T-helper 9 cell (primary cell): ENCODE data around the gene CDKAL1.

Experiments used
- DNase-seq: peaks from one replicate; pipeline ENCODE4 v3.0.0-alpha.2; 2020

Gene CDKAL1

GRCh38 chr6:21158149-21158548 lies 623.9 kb downstream of the CDKAL1 start:
- no peak for DNase-seq

GRCh38 chr6:21158873-21159272 lies 624.6 kb downstream of the CDKAL1 start:
- no peak for DNase-seq

DNA sequence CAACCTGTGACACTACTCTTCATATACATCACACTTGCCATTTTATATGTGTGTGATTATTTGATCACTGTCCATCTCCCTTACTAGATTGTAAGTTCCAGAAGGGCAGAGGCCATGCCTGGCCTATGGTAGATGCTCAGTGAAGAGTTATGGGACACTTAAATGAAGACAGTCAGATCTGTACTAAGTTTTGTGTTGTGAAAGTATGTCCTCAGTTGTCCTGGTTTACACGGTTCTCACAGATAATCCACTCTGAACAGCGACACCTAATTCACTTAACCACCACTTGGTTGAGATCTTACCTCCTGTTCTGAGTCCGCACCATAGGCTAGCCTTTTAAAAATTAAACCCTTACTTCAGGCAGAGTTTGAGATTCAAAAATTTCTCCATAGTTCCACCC lies 625.2 kb downstream of the CDKAL1 start:
- DNase-seq = no peak

GRCh38 chr6:21161707-21162106 lies 627.5 kb downstream of the CDKAL1 start:
- DNase-seq = no peak

- no peak for DNase-seq
Measured at GRCh38 chr6:21163110-21163837, 629.0 kb downstream of the CDKAL1 start.

DNA sequence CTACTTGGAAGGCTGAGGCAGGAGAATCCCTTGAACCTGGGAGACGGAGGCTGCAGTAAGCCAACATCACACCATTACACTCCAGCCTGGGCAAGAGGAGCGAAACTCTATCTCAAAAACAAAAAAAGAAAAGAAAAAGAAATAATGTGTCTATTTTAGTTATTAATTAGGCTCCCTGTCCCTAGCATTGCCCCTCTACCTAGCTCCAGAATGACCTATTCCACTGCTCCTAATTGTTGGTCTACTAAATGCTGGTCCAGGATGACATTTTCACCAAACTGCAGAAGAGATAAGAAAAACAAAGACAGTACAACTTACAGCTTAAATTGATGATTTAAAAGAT lies 629.6 kb downstream of the CDKAL1 start:
- no peak for DNase-seq

DNA sequence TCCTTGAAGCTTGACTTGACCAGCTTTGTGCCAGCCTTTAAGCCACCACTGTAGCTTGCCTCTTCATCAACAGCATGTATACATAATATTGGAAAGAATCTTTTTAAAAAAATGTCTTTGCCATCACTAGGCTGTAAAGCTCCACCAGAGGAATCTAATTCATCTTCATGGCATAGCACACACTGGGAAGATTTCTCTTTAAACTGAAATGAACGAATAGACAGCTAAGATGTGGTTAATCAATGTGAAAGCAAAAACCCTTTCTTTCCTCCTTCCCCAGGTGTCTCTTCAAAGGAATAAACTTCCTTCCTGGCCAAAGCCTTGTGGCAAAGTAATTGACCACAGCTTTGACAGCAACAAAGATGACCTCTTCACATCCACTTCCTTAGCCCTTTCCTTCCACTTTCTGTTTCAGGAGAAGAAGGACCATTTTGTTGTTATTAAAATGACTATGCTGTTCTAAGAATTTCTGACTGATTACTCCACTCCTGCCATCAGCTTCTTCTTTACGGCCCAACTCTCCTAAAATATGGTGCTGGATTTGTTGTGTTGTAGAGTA lies 630.6 kb downstream of the CDKAL1 start:
- DNase-seq = no peak

GRCh38 chr6:21166754-21167153 lies 632.5 kb downstream of the CDKAL1 start:
- DNase-seq = no peak

DNA sequence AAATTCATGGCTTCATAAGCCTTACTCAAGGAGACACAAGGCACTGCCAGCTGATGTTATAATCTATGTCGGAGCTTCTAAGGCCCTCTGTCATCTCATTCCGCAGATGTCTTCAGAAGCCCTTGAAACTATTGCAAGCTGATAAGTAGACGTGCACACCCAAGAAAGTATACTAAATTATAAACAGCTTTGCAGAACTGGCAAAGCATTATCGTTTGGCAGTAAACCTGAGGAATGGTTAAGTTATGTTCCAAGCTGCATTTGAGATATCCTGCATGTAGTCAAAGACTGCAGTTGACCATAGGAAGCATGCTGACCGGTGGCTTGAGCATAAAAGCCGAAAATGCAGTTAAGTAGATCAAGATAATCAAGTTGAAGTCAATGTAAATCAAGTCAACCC lies 633.5 kb downstream of the CDKAL1 start:
- no peak for DNase-seq

- DNase-seq = no peak
Measured at GRCh38 chr6:21171801-21172200, 637.5 kb downstream of the CDKAL1 start.

GRCh38 chr6:21173031-21173430 lies 638.8 kb downstream of the CDKAL1 start:
- DNase-seq = no peak

DNA sequence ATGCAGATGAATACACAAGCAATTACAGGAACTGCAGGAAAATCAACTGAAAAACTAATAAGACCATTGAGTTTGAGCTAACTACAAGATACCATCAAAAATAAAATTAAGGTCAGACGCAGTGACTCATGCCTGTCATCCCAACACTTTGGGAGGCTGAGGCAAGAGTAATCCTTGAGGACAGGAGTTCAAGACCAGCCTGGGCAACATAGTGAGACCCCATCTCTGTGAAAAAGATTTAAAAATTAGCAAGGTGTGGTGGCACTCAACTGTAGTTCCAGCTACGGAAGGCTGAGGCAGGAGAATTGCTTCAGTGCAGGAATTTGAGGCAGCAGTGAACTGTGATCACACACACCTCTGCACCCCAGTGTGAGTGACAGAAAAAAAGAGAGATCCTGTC lies 639.4 kb downstream of the CDKAL1 start:
- no peak for DNase-seq

- DNase-seq = no peak
Measured at GRCh38 chr6:21176197-21176596, 641.9 kb downstream of the CDKAL1 start.

- DNase-seq = no peak
Measured at GRCh38 chr6:21180155-21180554, 645.9 kb downstream of the CDKAL1 start.

- no peak for DNase-seq
Measured at GRCh38 chr6:21180800-21181337, 646.6 kb downstream of the CDKAL1 start.

- no peak for DNase-seq
Measured at GRCh38 chr6:21181866-21182265, 647.6 kb downstream of the CDKAL1 start.

GRCh38 chr6:21182589-21182988 lies 648.3 kb downstream of the CDKAL1 start:
- no peak for DNase-seq

DNA sequence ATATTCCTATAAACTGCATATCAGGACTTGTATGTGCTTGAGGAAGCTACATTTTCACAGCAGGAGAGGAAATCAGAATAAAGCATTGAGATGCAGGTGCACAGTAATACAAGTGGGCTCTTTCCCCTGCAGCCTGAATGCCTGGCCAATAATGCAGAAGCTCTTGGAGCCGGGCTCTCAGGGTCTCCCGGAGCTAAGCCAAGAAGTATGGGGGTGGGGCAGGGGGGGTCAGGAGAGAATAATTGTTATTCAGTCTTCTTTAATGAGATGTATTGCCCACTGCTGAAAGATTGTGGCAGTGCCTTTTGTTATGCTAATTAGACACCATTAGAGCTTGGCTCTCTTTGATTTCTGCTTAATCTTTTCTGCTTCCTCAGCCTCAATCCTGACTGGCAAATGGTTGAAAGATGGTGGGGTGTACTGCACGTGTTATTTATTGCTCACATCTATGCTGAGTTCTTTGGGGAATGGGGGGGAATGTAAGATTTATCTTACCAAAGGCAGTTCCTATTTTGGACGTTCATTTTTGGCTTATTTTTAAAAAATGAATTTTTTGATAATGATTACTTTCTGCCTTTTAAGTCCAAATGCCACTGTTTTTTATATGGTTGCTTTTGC lies 651.7 kb downstream of the CDKAL1 start:
- no peak for DNase-seq

DNA sequence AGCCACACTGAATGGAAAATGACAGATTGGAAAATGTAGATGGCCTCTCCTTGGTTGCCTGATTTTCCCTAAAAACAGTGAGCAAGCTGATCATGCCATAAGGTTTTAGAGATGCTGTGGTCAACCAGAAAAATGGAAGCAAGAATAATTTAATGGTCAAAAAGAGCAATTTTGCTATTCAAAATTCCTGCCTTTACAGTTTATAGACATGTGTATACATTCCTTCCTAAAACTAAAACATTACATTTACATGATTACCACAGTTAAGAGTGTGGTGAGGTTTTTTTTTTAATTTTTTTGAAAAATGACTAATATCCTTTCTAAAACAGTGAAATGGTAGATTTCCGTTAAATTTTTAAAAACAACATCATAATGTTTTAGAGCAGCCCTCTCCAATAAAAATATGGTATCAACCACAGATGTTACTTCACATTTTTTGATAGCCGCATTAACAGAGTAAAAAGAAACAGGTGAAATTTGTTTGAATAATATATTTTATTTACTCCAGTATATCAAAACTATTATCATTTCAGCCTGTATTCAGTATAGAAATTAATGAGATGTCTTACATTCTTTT lies 652.3 kb downstream of the CDKAL1 start:
- DNase-seq = no peak

DNA sequence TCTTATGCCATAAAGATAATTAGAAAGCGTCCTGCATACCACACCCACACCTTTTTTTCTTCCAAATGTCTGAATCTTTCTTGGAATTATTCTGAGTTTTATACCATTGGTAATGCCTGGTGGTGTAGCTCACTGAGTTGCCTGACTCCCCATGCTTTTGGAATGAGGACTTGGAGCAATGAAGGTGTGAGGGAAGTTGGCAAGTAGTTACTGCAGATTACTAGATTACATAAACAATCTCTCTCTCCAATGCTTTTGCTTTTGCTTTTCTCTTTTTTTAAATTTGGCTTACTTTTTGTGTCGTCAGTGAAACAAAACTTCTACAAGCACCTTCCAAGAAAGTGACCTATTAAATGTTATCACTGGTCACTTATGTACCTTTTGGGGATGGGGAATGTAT lies 653.2 kb downstream of the CDKAL1 start:
- no peak for DNase-seq

DNA sequence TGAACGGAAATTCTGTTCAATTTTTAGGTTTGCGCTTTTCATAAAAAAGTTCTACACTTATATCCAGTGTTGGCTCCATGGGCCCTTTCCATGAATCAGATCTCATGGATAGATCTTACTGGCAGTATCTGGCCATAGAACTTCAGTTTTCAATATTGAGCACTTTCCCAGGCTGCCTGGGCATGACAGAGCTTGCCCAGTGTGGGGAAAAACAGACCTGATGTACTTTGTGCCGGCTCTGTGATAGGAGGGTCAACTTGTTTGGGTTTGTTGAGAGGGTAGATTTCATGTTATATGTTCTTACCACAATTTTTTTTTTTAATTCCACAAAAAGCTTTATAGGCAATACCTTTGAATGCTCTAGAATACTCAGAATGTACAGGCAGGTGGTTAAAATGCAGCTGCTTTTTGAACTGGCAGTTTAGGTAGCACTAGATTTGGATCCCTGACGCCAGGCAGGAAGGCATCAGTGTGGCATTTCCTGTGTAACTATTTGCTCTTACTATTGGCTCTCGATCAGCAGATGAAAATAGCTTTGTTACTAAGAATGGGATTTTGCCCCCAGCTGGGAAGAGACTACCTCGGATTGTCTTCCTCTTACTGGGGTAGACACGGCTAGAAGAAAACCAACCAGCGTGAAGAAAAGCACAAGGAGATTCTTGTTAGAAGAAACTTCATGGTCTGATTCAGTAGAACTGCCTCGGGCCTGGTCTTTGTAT lies 654.4 kb downstream of the CDKAL1 start:
- DNase-seq = no peak

DNA sequence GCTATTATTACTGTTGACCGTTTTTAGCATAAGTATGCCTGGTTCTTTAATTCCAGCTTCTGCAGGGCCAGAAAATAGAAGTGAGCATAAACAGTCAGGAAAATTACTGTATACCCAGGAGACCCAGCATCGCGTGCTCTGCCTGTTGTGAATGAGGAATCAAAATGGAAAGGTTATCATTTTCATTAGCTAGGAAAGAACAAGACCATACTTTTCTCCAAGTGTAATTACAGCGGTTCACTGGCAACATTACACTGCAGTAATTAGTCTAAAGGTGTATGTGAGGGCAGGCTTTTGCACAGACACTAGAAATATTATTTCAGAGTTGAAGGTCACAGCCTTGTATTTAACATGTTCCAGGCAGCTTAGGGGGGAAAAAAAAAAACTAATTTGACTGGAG lies 655.5 kb downstream of the CDKAL1 start:
- no peak for DNase-seq

DNA sequence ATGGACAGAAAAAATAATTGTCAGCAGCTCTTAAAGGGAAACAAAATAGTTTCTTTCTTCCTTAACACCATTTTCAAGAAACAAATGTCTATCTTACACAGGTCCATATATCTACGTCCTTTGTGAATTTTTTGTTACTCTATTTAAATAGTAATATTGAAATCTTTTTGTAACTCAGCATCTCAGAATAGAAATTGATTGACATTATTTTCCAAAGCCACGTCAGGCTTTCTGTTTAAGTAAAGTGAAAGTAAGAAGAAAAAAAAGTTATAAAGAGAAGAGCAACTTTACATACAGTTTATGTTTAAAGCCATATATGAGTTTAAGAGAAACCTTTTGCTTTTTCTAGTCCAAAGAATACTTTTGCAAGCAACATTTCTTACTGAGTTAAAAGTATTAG lies 656.4 kb downstream of the CDKAL1 start:
- DNase-seq = no peak
